ENCODE results near the gene UBE2D2. TPM values are rescaled to one million over a fixed set of nuclear protein-coding genes. Genes with fewer than 3 reads are reported as not detected.
A peak's percentile ranks its signal among the peaks of the same experiment; 100 is the strongest.

The UBE2D2 gene
- total and polyA plus RNA-seq, 2 of the 13 experiments (the other 11 are each of a cell fraction or from before 2014, with no cell fraction given), result 79.1 to 109 TPM

DNA sequence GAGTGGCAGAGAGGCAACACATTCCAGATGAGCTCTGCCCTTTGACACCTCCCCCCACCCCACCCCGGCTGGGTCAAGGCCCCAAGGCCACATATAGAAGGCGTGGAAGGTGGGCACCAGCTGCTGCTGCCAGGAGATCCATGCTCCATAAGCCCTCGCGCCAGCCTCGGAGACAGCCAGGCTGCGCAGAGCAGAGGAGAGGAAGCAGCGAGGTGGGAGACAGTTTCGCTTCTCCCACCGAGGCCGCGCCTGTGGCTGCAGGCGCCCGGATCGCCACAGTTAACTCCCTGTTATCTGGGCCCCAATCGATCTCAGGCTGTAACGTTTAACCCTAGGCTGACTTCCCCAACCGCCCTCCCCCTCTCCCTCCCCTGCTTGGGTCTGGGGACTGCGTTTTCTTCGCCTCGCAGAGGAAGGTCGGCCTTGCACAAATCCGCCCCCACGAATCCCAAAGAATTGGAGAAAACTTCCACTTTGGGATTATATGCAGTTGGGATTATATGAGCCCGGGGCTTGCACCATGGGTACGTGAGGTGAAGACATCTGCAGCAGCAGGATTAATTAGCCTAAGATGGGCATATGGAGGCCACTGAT is 85.9 kb downstream of the UBE2D2 start (continued):
- TF ChIP-seq ZNF235 (CRISPR knock-in tag; IDR thresholded peaks at IDR 0.05; ENCODE audit: borderline replicate concordance) (0 out of 2 replicates have a peak, but pooled peaks have one; percentile 44), ZFP36 (IDR thresholded peaks at IDR 0.05; ENCODE audit: borderline replicate concordance, low read depth, low read length, partially characterized antibody) (no peak), NCOA5 (CRISPR knock-in tag; IDR thresholded peaks at IDR 0.05) (no peak), MAZ (IDR thresholded peaks at IDR 0.05; ENCODE audit: borderline replicate concordance, low read depth, low read length) (no peak), MAZ (CRISPR knock-in tag; IDR thresholded peaks at IDR 0.05; ENCODE audit: low read depth) (peak; percentile 65), KLF11 (CRISPR knock-in tag; IDR thresholded peaks at IDR 0.05) (no peak), ZMAT3 (CRISPR knock-in tag; conservative IDR thresholded peaks at IDR 0.05) (no peak), ZNF567 (CRISPR knock-in tag; IDR thresholded peaks at IDR 0.05; ENCODE audit: borderline replicate concordance) (no peak), ZNF335 (CRISPR knock-in tag; IDR thresholded peaks at IDR 0.05) (no peak), GABPB1 (CRISPR knock-in tag; IDR thresholded peaks at IDR 0.05) (peak; percentile 46), NFIC (IDR thresholded peaks at IDR 0.05; ENCODE audit: low read length) (no peak), ZNF616 (CRISPR knock-in tag; IDR thresholded peaks at IDR 0.05; ENCODE audit: low read depth) (no peak), ZNF839 (CRISPR knock-in tag; IDR thresholded peaks at IDR 0.05; ENCODE audit: borderline replicate concordance) (no peak), ARNT2 (CRISPR knock-in tag; IDR thresholded peaks at IDR 0.05; ENCODE audit: low read depth) (no peak), ZNF468 (CRISPR knock-in tag; IDR thresholded peaks at IDR 0.05) (no peak), ZFP41 (CRISPR knock-in tag; IDR thresholded peaks at IDR 0.05; ENCODE audit: borderline replicate concordance) (no peak), ZNF484 (CRISPR knock-in tag; IDR thresholded peaks at IDR 0.05; ENCODE audit: borderline replicate concordance, low read depth) (no peak)
- TF ChIP-seq, protein P1, sequence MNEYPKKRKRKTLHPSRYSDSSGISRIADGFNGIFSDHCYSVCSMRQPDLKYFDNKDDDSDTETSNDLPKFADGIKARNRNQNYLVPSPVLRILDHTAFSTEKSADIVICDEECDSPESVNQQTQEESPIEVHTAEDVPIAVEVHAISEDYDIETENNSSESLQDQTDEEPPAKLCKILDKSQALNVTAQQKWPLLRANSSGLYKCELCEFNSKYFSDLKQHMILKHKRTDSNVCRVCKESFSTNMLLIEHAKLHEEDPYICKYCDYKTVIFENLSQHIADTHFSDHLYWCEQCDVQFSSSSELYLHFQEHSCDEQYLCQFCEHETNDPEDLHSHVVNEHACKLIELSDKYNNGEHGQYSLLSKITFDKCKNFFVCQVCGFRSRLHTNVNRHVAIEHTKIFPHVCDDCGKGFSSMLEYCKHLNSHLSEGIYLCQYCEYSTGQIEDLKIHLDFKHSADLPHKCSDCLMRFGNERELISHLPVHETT (CRISPR knock-in tag; conservative IDR thresholded peaks at IDR 0.05), result no peak
- TF ChIP-seq, protein P2, sequence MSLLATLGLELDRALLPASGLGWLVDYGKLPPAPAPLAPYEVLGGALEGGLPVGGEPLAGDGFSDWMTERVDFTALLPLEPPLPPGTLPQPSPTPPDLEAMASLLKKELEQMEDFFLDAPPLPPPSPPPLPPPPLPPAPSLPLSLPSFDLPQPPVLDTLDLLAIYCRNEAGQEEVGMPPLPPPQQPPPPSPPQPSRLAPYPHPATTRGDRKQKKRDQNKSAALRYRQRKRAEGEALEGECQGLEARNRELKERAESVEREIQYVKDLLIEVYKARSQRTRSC (CRISPR knock-in tag; IDR thresholded peaks at IDR 0.05; ENCODE audit: low read depth), result no peak
- TF ChIP-seq, protein P3, sequence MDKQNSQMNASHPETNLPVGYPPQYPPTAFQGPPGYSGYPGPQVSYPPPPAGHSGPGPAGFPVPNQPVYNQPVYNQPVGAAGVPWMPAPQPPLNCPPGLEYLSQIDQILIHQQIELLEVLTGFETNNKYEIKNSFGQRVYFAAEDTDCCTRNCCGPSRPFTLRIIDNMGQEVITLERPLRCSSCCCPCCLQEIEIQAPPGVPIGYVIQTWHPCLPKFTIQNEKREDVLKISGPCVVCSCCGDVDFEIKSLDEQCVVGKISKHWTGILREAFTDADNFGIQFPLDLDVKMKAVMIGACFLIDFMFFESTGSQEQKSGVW (CRISPR knock-in tag; IDR thresholded peaks at IDR 0.05; ENCODE audit: borderline replicate concordance), result no peak
- TF ChIP-seq, protein P4, sequence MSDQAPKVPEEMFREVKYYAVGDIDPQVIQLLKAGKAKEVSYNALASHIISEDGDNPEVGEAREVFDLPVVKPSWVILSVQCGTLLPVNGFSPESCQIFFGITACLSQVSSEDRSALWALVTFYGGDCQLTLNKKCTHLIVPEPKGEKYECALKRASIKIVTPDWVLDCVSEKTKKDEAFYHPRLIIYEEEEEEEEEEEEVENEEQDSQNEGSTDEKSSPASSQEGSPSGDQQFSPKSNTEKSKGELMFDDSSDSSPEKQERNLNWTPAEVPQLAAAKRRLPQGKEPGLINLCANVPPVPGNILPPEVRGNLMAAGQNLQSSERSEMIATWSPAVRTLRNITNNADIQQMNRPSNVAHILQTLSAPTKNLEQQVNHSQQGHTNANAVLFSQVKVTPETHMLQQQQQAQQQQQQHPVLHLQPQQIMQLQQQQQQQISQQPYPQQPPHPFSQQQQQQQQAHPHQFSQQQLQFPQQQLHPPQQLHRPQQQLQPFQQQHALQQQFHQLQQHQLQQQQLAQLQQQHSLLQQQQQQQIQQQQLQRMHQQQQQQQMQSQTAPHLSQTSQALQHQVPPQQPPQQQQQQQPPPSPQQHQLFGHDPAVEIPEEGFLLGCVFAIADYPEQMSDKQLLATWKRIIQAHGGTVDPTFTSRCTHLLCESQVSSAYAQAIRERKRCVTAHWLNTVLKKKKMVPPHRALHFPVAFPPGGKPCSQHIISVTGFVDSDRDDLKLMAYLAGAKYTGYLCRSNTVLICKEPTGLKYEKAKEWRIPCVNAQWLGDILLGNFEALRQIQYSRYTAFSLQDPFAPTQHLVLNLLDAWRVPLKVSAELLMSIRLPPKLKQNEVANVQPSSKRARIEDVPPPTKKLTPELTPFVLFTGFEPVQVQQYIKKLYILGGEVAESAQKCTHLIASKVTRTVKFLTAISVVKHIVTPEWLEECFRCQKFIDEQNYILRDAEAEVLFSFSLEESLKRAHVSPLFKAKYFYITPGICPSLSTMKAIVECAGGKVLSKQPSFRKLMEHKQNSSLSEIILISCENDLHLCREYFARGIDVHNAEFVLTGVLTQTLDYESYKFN (CRISPR knock-in tag; conservative IDR thresholded peaks at IDR 0.05), result peak; percentile 61; the same call in 1 of the 2 replicates
- TF ChIP-seq, protein P5, sequence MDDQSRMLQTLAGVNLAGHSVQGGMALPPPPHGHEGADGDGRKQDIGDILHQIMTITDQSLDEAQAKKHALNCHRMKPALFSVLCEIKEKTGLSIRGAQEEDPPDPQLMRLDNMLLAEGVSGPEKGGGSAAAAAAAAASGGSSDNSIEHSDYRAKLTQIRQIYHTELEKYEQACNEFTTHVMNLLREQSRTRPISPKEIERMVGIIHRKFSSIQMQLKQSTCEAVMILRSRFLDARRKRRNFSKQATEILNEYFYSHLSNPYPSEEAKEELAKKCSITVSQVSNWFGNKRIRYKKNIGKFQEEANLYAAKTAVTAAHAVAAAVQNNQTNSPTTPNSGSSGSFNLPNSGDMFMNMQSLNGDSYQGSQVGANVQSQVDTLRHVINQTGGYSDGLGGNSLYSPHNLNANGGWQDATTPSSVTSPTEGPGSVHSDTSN (CRISPR knock-in tag; IDR thresholded peaks at IDR 0.05; ENCODE audit: borderline replicate concordance), result no peak
